Mesodermal cell (in vitro differentiated cells): Measurements from ENCODE around the gene WDHD1.
"Not testable (repeated sequence)": the region's sequence is repeated elsewhere in the genome, so short reads cannot be mapped to it uniquely, and the experiment has no call there.

Experiments used
- H3K27ac ChIP-seq: 2 replicates; pipeline ENCODE4 v1.7.0; 2013; ENCODE audit warnings: mild to moderate bottlenecking, low read depth, low read length, moderate library complexity; ENCODE audit not compliant: severe bottlenecking
- H3K36me3 ChIP-seq: 2 replicates; pipeline ENCODE4 v1.7.1; 2013; ENCODE audit warnings: mild to moderate bottlenecking, low read length, moderate library complexity; ENCODE audit not compliant: control insufficient read depth, insufficient read depth
- H3K4me1 ChIP-seq: one replicate; pipeline ENCODE4 v1.7.1; 2013; ENCODE audit warnings: mild to moderate bottlenecking, low read length; ENCODE audit not compliant: insufficient read depth, control insufficient read depth, poor library complexity, severe bottlenecking
- H3K4me3 ChIP-seq: 2 replicates; pipeline ENCODE4 v1.7.0; 2013; ENCODE audit warnings: low read length, control low read depth, mild to moderate bottlenecking; ENCODE audit not compliant: insufficient read depth, poor library complexity, severe bottlenecking; ENCODE audit errors: extremely low read depth
- H3K9me3 ChIP-seq: 2 replicates; pipeline ENCODE4 v1.7.1; 2013; ENCODE audit warnings: mild to moderate bottlenecking, low read length, moderate library complexity; ENCODE audit not compliant: control insufficient read depth
- WGBS, 2 experiments: methylation state at CpG; one replicate each; pipeline ENCODE4 v1.1.5; 2013; ENCODE audit warnings: missing lambda C conversion rate in 2 of 2; ENCODE audit not compliant: insufficient coverage in 2 of 2; 5-methylcytosine and 5-hydroxymethylcytosine counted together

Gene WDHD1

DNA sequence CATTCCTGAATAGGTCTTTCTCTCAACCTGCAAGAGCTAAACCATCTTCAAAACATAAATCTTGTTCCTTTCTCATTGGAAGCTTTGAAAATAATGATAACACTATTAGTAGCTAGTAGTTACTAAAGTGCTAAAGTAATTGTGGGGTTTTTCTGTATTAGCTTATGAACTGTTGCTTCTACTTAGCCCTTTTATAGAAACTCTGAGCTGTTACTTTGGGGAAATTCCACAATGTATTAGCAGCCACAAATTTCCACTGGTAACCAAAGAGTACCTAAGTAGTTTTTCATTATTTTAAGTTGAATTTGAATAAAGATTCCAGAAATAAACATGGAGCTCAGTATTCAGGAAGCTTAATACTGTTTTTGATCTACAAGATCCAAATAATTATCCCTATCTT lies 18.2 kb upstream of the WDHD1 start:
- Histone ChIP-seq H3K36me3 (peaks cover 27% of the 10 kb centered on the region), H3K27ac (no peak overlapping the region), H3K4me3 (no peak overlapping the region)

GRCh38 chr14:55043528-55043927 lies 16.6 kb upstream of the WDHD1 start:
- 100% methylated on average over 1 of the region's 5 CpGs for WGBS, 2 experiments
- no peak overlapping the region for H3K4me3 ChIP-seq
- H3K36me3 ChIP-seq: peaks cover 42% of the 10 kb centered on the region
- H3K4me1 ChIP-seq: no peaks in the 10 kb centered on the region
- no peak overlapping the region for H3K27ac ChIP-seq
- no peaks in the 10 kb centered on the region for H3K9me3 ChIP-seq

More for the DNA sequence above, 18.2 kb upstream of the WDHD1 start:
- H3K9me3 ChIP-seq: no peaks in the 10 kb centered on the region
- H3K4me1 ChIP-seq: no peaks in the 10 kb centered on the region

- H3K27ac ChIP-seq: no peak overlapping the region
- H3K4me3 ChIP-seq: no peak overlapping the region
- H3K9me3 ChIP-seq: no peaks in the 10 kb centered on the region
- peaks cover 75% of the 10 kb centered on the region for H3K36me3 ChIP-seq
- no peaks in the 10 kb centered on the region for H3K4me1 ChIP-seq
Measured at GRCh38 chr14:55038708-55039107, 11.8 kb upstream of the WDHD1 start.

- peaks cover 68% of the 10 kb centered on the region for H3K36me3 ChIP-seq
- H3K9me3 ChIP-seq, H3K4me3 ChIP-seq, H3K27ac ChIP-seq, H3K4me1 ChIP-seq: not testable (repeated sequence)
Measured at GRCh38 chr14:55037995-55038394, 11.1 kb upstream of the WDHD1 start.

DNA sequence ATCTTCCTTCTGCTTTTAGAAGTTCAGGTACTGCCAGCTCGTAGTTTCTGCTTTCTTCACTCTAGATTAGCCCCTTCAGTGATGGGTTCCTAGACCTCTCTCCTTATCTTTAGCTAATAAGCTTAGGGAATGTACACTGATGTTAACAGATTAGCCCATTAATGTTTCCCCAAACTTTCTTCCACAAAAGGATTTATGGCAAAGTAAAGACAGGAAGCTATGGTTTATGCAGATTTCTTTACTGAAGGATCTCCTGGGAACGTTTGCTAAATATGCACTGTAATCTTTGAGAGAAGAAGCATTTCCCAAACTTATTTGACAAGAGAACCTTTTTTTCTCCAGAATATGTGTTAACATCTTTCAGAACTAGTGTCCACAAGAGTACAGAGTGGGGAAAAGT lies 4.3 kb upstream of the WDHD1 start:
- peaks cover 24% of the 10 kb centered on the region for H3K36me3 ChIP-seq
- H3K4me1 ChIP-seq: peaks cover 15% of the 10 kb centered on the region
- no peak overlapping the region for H3K27ac ChIP-seq
- no peak overlapping the region for H3K4me3 ChIP-seq
- WGBS, 2 experiments: no CpG with 5 or more reads among the region's 2 CpGs
- no peaks in the 10 kb centered on the region for H3K9me3 ChIP-seq

DNA sequence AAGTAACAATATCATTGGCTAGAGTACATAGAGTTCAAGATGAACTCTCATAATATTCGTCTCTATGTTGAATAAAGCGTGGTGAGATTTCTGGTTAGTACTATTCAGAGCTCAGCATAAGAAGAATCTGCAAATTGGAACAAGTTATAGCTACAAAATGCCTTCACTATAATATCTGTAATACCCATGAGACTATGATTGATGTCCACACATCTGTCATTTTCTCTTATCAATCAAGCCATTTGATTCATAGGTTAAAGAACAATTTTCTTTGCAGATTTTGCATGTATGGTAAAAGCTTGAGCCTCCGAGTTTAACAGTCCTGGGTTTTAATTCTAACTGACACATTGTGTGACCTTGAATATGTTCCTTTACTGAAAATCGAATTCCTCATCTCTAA lies 1.6 kb upstream of the WDHD1 start:
- Histone ChIP-seq H3K27ac (no peak overlapping the region), H3K36me3 (peaks cover 6% of the 10 kb centered on the region), H3K9me3 (no peaks in the 10 kb centered on the region), H3K4me3 (peak overlapping the region; percentile 73), H3K4me1 (peaks cover 25% of the 10 kb centered on the region)
- 29 to 60% methylated on average over 1 to 2 of the region's 4 CpGs for WGBS, 2 experiments

- Histone ChIP-seq H3K27ac (no peak overlapping the region), H3K4me3 (peak overlapping the region; percentile 73), H3K36me3 (peaks cover 10% of the 10 kb centered on the region), H3K4me1 (peaks cover 25% of the 10 kb centered on the region), H3K9me3 (no peaks in the 10 kb centered on the region)
- 2 to 3% methylated on average over 4 to 6 of the region's 8 CpGs for WGBS, 2 experiments
Measured at GRCh38 chr14:55028066-55028465, 1.2 kb upstream of the WDHD1 start.

DNA sequence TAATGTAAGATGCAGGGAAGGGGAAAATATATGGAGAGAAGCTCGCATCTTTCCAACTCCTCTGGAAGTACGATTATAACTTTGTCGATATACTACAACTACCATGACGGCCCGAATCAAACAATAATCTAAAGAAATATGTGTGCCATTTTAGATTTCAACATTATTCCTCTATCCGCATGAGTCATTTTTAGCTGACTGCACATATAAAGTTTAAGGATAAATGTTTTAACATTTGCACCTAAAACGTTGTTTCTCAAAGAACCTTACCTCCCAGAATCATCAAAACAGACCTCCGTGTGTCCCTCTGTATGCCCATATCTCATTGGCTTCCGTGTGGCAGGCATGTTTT lies 482 bp downstream of the WDHD1 start:
- H3K36me3 ChIP-seq: peaks cover 19% of the 10 kb centered on the region
- H3K27ac ChIP-seq: peak overlapping the region; percentile 77
- H3K9me3 ChIP-seq: no peaks in the 10 kb centered on the region
- WGBS, 2 experiments: 0% methylated on average over 2 of the region's 9 CpGs
- peaks cover 25% of the 10 kb centered on the region for H3K4me1 ChIP-seq
- H3K4me3 ChIP-seq: peak overlapping the region; percentile 73

DNA sequence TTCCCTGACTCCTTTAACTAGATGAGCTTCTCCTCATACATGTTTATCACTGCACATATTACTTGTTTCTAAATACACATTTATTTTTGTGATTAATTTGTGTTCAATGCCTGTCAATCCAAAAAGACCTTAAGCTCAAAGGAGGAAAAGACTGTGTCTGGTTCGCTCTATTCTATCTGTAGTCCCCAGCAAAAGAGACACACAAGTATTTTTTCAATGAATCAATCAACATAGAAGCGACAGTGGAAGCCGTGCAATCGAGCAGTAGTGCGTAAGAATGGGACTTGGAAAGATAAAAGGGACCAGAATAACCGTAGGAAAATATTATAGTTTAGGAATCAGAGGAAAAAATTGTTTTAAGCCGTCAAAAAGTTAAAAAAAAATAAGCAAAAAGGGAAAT lies 951 bp downstream of the WDHD1 start:
- H3K27ac ChIP-seq: no peak overlapping the region

DNA sequence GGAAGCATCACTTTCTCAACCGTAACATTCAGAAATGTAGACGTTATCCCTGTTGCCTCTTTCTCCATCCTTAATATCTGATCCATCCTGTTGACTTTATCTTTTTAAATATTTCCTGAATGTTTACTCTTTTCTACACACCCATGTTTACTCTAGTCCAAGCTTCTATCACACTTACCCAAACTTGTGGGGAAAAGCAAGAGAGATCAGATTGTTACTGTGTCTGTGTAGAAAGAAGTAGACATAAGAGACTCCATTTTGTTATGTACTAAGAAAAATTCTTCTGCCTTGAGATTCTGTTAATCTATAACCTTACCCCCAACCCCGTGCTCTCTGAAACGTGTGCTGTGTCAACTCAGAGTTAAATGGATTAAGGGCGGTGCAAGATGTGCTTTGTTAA lies 2.5 kb downstream of the WDHD1 start:
- Histone ChIP-seq H3K36me3 (peaks cover 25% of the 10 kb centered on the region), H3K4me1 (peaks cover 13% of the 10 kb centered on the region)
- not testable (repeated sequence) for H3K9me3 ChIP-seq, H3K4me3 ChIP-seq, H3K27ac ChIP-seq
- 83 to 92% methylated on average over 2 of the region's 5 CpGs for WGBS, 2 experiments

More for the DNA sequence above, 951 bp downstream of the WDHD1 start:
- Histone ChIP-seq H3K9me3 (no peaks in the 10 kb centered on the region), H3K4me3 (peak overlapping the region; percentile 73), H3K36me3 (peaks cover 24% of the 10 kb centered on the region), H3K4me1 (peaks cover 25% of the 10 kb centered on the region)
- WGBS, 2 experiments: 20% methylated on average over 2 to 6 of the region's 7 CpGs

GRCh38 chr14:55019968-55020554 lies 6.8 kb downstream of the WDHD1 start:
- Histone ChIP-seq H3K4me1 (no peaks in the 10 kb centered on the region), H3K27ac (no peak overlapping the region), H3K36me3 (peaks cover 29% of the 10 kb centered on the region), H3K4me3 (no peak overlapping the region), H3K9me3 (no peaks in the 10 kb centered on the region)
- WGBS, 2 experiments: 100% methylated on average over 2 of the region's 2 CpGs

DNA sequence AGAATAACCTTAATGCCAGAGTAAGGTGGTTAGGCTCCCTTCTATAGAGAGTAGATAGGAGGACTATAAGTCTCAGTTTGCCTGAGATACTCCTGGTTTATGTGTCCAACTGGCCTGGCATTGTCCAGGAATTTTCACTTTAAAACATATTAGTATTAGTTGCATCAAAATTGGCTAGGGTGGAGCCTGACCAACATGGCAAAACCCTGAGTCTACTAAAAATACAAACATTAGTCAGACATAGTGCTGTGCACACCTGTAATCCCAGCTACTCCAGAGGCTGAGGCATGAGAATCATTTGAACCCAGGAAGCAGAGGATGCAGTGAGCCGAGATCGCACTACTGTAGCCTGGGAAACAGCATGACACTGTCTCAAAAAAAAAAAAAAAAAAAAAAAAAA lies 11.9 kb downstream of the WDHD1 start:
- H3K36me3 ChIP-seq: peaks cover 28% of the 10 kb centered on the region
- H3K9me3 ChIP-seq: no peaks in the 10 kb centered on the region
- WGBS, 2 experiments: no CpG with 5 or more reads among the region's 2 CpGs
- no peak overlapping the region for H3K4me3 ChIP-seq
- H3K4me1 ChIP-seq: no peaks in the 10 kb centered on the region
- no peak overlapping the region for H3K27ac ChIP-seq
